Thoracic aorta (tissue), 2 donors: ENCODE measurements around the gene ITGA5. TPM values are rescaled to one million over a fixed set of nuclear protein-coding genes. Genes with fewer than 3 reads are reported as not detected.

ENCODE experiments used
- ATAC-seq: fragments of 150-250 bp; one replicate; pipeline ENCODE4 v1.8.0; 2017; ENCODE audit warnings: low read depth; ENCODE audit not compliant: insufficient number of reproducible peaks, low FRiP score
- DNase-seq: peaks from one replicate; pipeline ENCODE4 v3.0.0-alpha.2; 2020; ENCODE audit warnings: low spot score
- H3K27ac ChIP-seq, 2 donors: fragments of 200-600 bp; sonication (generic); 1 replicate in 1 of 2; 2 replicates in 1 of 2; pipeline ENCODE4 v1.5.1; 2016; ENCODE audit warnings: mild to moderate bottlenecking in 2 of 2, moderate library complexity in 2 of 2
- H3K27me3 ChIP-seq: fragments of 200-600 bp; sonication (generic); replicated peaks from 2 replicates; pipeline ENCODE4 v1.6.0; 2016; ENCODE audit warnings: mild to moderate bottlenecking; ENCODE audit not compliant: insufficient read depth
- H3K36me3 ChIP-seq: fragments of 200-600 bp; sonication (generic); one replicate; pipeline ENCODE4 v1.5.1; 2016
- H3K4me1 ChIP-seq, 2 donors: fragments of 200-600 bp; sonication (generic); 1 replicate in 1 of 2; 2 replicates in 1 of 2; pipeline versions ENCODE4 v1.5.1 to v1.6.0; 2016; ENCODE audit warnings: low read depth in 2 of 2, mild to moderate bottlenecking in 1 of 2; ENCODE audit not compliant: control insufficient read depth in 1 of 2
- H3K4me3 ChIP-seq: fragments of 200-600 bp; sonication (generic); 2 replicates; pipeline ENCODE4 v1.5.1; 2016; ENCODE audit warnings: mild to moderate bottlenecking
- H3K9me3 ChIP-seq: fragments of 200-600 bp; sonication (generic); 2 replicates; pipeline ENCODE4 v1.5.1; 2016
- CTCF ChIP-seq: fragments of 200-600 bp; sonication (generic); IDR thresholded peaks from one replicate; pipeline ENCODE4 v1.5.1; 2019; ENCODE audit warnings: antibody characterized with exemption
- total RNA-seq, 2 donors: library from RNA; depleted of rRNA; stranded (reverse); fragments of >200 nt; gene quantifications; one replicate each; pipeline versions ENCODE4 v1.1.0 to v1.2.3, GENCODE V29; 2016

ITGA5 gene
- total RNA-seq, 2 donors from 2014 or later: 752 to 847 TPM

GRCh38 chr12:54352891-54353874 lies 65.9 kb downstream of the ITGA5 start:
- peaks cover 8 to 25% of the 10 kb centered on the region in 2 donors for H3K4me1 ChIP-seq
- TF ChIP-seq CTCF: no peak
- no peaks in the 10 kb centered on the region for H3K27me3 ChIP-seq
- H3K36me3 ChIP-seq: peaks cover 23% of the 10 kb centered on the region
- H3K27ac ChIP-seq: peak overlapping the region; percentile 3 to 45
- DNase-seq (no peak), ATAC-seq (no peak)
- no peak overlapping the region for H3K4me3 ChIP-seq
- no peaks in the 10 kb centered on the region for H3K9me3 ChIP-seq

- ATAC-seq (peak; percentile 24), DNase-seq (no peak)
- TF ChIP-seq CTCF: no peak
- H3K27me3 ChIP-seq: no peaks in the 10 kb centered on the region
- peaks cover 8 to 19% of the 10 kb centered on the region in 2 donors for H3K4me1 ChIP-seq
- no peaks in the 10 kb centered on the region for H3K9me3 ChIP-seq
- H3K36me3 ChIP-seq: peaks cover 32% of the 10 kb centered on the region
- peak overlapping the region; percentile 46 for H3K4me3 ChIP-seq
- H3K27ac ChIP-seq: peak overlapping the region; percentile 37 to 45
Observed at GRCh38 chr12:54352022-54352531, 67.0 kb downstream of the ITGA5 start.

GRCh38 chr12:54351341-54351740 lies 67.7 kb downstream of the ITGA5 start:
- Histone ChIP-seq H3K4me1 (peaks cover 8 to 19% of the 10 kb centered on the region in 2 donors), H3K36me3 (peaks cover 39% of the 10 kb centered on the region), H3K9me3 (no peaks in the 10 kb centered on the region), H3K4me3 (no peak overlapping the region), H3K27me3 (no peaks in the 10 kb centered on the region), H3K27ac (no peak overlapping the region)
- no peak for ATAC-seq
- TF ChIP-seq CTCF: no peak
- DNase-seq: no peak

- Histone ChIP-seq H3K9me3 (no peaks in the 10 kb centered on the region), H3K27ac (no peak overlapping the region), H3K27me3 (no peaks in the 10 kb centered on the region), H3K36me3 (peaks cover 39% of the 10 kb centered on the region), H3K4me3 (no peak overlapping the region), H3K4me1 (peaks cover 8 to 19% of the 10 kb centered on the region in 2 donors)
- ATAC-seq (no peak), DNase-seq (no peak)
- no peak for TF ChIP-seq CTCF
Observed at GRCh38 chr12:54350743-54351142, 68.3 kb downstream of the ITGA5 start.

GRCh38 chr12:54349679-54350078 lies 69.4 kb downstream of the ITGA5 start:
- H3K36me3 ChIP-seq: peaks cover 46% of the 10 kb centered on the region
- ATAC-seq (no peak), DNase-seq (no peak)
- TF ChIP-seq CTCF: no peak
- no peaks in the 10 kb centered on the region for H3K27me3 ChIP-seq
- H3K4me1 ChIP-seq: peaks cover 8 to 19% of the 10 kb centered on the region in 2 donors
- no peak overlapping the region for H3K27ac ChIP-seq
- H3K9me3 ChIP-seq: no peaks in the 10 kb centered on the region
- H3K4me3 ChIP-seq: no peak overlapping the region
